CD4-positive, alpha-beta T cell treated with Interleukin-17A for 1 hour (primary cell): ENCODE data around the gene TCHHL1.
"Not testable (repeated sequence)": the region's sequence is repeated elsewhere in the genome, so short reads cannot be mapped to it uniquely, and the experiment has no call there.

Experiments
- DNase-seq: peaks from one replicate; pipeline ENCODE4 v3.0.0-alpha.2; 2020

Gene TCHHL1

GRCh38 chr1:152084853-152085252, 4.0 kb downstream of the TCHHL1 start:
- DNase-seq, result no peak

- DNase-seq, result not testable (repeated sequence)
Observed at GRCh38 chr1:152081026-152081425, 7.8 kb downstream of the TCHHL1 start.

GRCh38 chr1:152080494-152080893, 8.4 kb downstream of the TCHHL1 start:
- DNase-seq, result not testable (repeated sequence)

GRCh38 chr1:152078831-152079441, 9.9 kb downstream of the TCHHL1 start:
- no peak for DNase-seq

- DNase-seq, result no peak
Observed at GRCh38 chr1:152072311-152072710, 16.6 kb downstream of the TCHHL1 start.

- no peak for DNase-seq
Observed at GRCh38 chr1:152071123-152071522, 17.7 kb downstream of the TCHHL1 start.

GRCh38 chr1:152067929-152068328, 20.9 kb downstream of the TCHHL1 start:
- no peak for DNase-seq

- no peak for DNase-seq
Observed at GRCh38 chr1:152067150-152067549, 21.7 kb downstream of the TCHHL1 start.

GRCh38 chr1:152061952-152062351, 26.9 kb downstream of the TCHHL1 start:
- no peak for DNase-seq

- DNase-seq, result no peak
Observed at GRCh38 chr1:152053375-152053774, 35.5 kb downstream of the TCHHL1 start.

GRCh38 chr1:152052606-152053005, 36.3 kb downstream of the TCHHL1 start:
- peak; percentile 85 for DNase-seq

- no peak for DNase-seq
Observed at GRCh38 chr1:152050886-152051675, 37.8 kb downstream of the TCHHL1 start.

- no peak for DNase-seq
Observed at GRCh38 chr1:152049291-152050083, 39.4 kb downstream of the TCHHL1 start.

- DNase-seq, result peak; percentile 75
Observed at GRCh38 chr1:152048416-152049009, 40.4 kb downstream of the TCHHL1 start.

GRCh38 chr1:152047730-152048415, 41.0 kb downstream of the TCHHL1 start:
- peak; percentile 93 for DNase-seq

- no peak for DNase-seq
Observed at GRCh38 chr1:152047413-152047729, 41.5 kb downstream of the TCHHL1 start.

- DNase-seq, result no peak
Observed at GRCh38 chr1:152044386-152044785, 44.5 kb downstream of the TCHHL1 start.

- DNase-seq, result no peak
Observed at GRCh38 chr1:152043870-152044269, 45.0 kb downstream of the TCHHL1 start.

- DNase-seq, result no peak
Observed at GRCh38 chr1:152042030-152042429, 46.8 kb downstream of the TCHHL1 start.

- no peak for DNase-seq
Observed at GRCh38 chr1:152039886-152040285, 49.0 kb downstream of the TCHHL1 start.

GRCh38 chr1:152039461-152039860, 49.4 kb downstream of the TCHHL1 start:
- no peak for DNase-seq

GRCh38 chr1:152038871-152039270, 50.0 kb downstream of the TCHHL1 start:
- no peak for DNase-seq
